ENCODE results near the gene NEUROD4.
"Not testable (repeated sequence)": the region's sequence is repeated elsewhere in the genome, so short reads cannot be mapped to it uniquely, and the experiment has no call there.

DNA sequence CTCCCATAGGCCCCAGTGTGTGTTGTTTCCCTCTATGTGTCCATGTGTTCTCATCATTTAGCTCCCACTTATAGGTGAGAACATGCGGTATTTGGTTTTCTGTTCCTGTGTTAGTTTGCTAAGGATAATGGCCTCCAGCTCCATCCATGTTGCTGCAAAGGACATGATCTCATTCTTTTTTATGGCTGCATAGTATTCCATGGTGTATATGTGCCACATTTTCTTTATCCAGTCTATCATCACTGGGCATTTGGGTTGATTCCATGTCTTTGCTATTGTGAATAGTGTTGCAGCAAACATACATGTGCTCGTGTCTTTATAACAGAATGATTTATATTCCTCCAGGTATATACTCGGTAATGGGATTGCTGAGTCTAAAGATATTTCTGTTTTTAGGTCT is 33.0 kb upstream of the NEUROD4 start:
- TF ChIP-seq, protein P1, sequence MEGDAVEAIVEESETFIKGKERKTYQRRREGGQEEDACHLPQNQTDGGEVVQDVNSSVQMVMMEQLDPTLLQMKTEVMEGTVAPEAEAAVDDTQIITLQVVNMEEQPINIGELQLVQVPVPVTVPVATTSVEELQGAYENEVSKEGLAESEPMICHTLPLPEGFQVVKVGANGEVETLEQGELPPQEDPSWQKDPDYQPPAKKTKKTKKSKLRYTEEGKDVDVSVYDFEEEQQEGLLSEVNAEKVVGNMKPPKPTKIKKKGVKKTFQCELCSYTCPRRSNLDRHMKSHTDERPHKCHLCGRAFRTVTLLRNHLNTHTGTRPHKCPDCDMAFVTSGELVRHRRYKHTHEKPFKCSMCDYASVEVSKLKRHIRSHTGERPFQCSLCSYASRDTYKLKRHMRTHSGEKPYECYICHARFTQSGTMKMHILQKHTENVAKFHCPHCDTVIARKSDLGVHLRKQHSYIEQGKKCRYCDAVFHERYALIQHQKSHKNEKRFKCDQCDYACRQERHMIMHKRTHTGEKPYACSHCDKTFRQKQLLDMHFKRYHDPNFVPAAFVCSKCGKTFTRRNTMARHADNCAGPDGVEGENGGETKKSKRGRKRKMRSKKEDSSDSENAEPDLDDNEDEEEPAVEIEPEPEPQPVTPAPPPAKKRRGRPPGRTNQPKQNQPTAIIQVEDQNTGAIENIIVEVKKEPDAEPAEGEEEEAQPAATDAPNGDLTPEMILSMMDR (IDR thresholded peaks at IDR 0.05): not testable (repeated sequence)
- TF ChIP-seq EZH2, EZH2phosphoT487 (IDR thresholded peaks at IDR 0.05): not testable (repeated sequence)

Measured in neural progenitor cell (in vitro differentiated cells).